ENCODE results near the gene HOXC5. TPM values are rescaled to one million over a fixed set of nuclear protein-coding genes. Genes with fewer than 3 reads are reported as not detected.

Gene HOXC5
- total RNA-seq, 5 donors from 2014 or later (not counting 1 experiment from before 2014, with no cell fraction given), result not detected

DNA sequence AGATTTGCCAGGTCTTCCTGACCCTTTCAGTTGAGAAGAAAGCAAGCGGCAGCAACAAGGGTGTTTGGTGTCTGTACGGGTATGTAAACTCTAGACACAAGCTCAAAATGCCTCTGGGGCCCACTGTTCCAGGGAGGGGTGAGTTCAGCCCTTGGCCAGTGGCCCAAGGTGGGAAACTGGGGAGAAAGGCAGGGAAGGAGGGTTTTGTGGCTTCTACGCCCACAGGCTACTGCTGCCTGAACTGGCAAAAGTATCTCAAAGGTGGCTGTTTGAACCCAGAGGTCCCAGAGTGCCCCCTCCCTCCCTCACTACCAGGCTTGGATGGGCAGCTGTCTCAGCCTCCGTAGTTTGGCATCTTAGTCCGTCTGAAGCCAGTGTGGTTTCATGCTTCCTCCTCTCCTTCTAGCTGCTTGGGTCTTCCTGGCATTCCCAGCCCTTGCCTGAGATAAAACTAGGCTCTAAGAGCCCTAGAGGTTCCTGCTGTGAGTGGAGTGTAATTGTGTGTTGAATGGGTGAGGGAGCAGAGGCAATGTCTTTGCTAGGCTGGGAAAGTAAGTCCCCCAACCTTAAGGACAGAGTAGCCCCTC lies 5.5 kb downstream of the HOXC5 start:
- Histone ChIP-seq H3K4me1 (ENCODE audit: control insufficient read depth in 1 of 2, extremely low read depth in 1 of 2, insufficient read depth in 2 of 2, low read length in 2 of 2) (peaks cover 0 to 15% of the 10 kb centered on the region in 2 experiments), H3K27ac (ENCODE audit: low read length) (no peak overlapping the region), H3K27me3 (replicated peaks in 1 of 2; ENCODE audit: control insufficient read depth in 2 of 2, extremely low read depth in 1 of 2, insufficient read depth in 2 of 2, low read length in 1 of 2) (peaks cover 27 to 90% of the 10 kb centered on the region in 2 experiments), H3K36me3 (ENCODE audit: control insufficient read depth in 2 of 2, extremely low read depth in 1 of 2, insufficient read depth in 1 of 2, low read length in 1 of 2) (no peaks in the 10 kb centered on the region), H3K4me3 (ENCODE audit: control insufficient read depth in 1 of 2, extremely low read depth in 1 of 2, low read length in 1 of 2) (no peak overlapping the region), H3K9me3 (no peaks in the 10 kb centered on the region)
- ChIA-PET POLR2A (no interaction called here), CTCF (interaction anchor here (0.5 to 1.0 kb wide), 3 partner anchors 153 to 169 kb away, joined by 3 to 5 read pairs (median 3); no protein-coding TSS in a partner anchor)
- DNase-seq (no peak), ATAC-seq (replicated peaks in 1 of 4) (no peak)
- H3K4me1 Mint-ChIP-seq, result peaks cover 8 to 13% (median 9%) of the 10 kb centered on the region in 3 donors
- H3K27me3 Mint-ChIP-seq, result peaks cover 69 to 88% of the 10 kb centered on the region in 2 donors
- H3K4me3 Mint-ChIP-seq, result no peak overlapping the region
- WGBS (ENCODE audit: insufficient coverage), result 50% methylated on average over 3 of the region's 5 CpGs
- no peak overlapping the region for H3K27ac Mint-ChIP-seq
- no peaks in the 10 kb centered on the region for H3K36me3 Mint-ChIP-seq
- H3K9me3 Mint-ChIP-seq, result no peaks in the 10 kb centered on the region

DNA sequence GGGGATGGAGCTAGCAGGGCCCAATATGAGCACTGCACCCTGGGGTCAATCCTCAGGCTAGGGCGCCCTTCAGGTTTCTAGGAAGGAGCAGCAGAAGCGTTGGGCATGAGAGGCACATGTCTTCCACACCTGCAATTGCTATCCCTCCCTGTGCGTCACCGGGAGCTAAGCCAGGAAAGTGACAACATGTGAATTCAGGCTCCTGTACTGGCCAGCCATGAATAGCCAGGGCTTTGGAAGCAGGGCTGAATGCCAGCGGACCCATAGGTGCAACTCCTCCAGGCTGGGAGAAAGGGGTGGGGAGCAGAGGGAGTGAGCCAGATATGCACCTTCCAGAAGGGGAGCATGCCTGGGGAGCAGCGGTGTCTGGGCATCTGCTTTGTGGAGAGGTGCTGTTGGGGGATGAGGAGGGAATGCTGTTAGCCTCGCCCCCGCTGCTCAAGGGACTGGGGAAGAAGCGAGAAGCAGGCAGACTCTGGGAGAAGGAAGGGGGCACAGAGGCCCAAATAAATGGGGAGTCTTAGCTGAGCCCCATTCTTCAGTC lies 6.1 kb downstream of the HOXC5 start:
- CTCF ChIA-PET, result interaction anchor here (0.5 to 1.0 kb wide), 3 partner anchors 153 to 168 kb away, joined by 3 to 5 read pairs (median 3); no protein-coding TSS in a partner anchor

DNA sequence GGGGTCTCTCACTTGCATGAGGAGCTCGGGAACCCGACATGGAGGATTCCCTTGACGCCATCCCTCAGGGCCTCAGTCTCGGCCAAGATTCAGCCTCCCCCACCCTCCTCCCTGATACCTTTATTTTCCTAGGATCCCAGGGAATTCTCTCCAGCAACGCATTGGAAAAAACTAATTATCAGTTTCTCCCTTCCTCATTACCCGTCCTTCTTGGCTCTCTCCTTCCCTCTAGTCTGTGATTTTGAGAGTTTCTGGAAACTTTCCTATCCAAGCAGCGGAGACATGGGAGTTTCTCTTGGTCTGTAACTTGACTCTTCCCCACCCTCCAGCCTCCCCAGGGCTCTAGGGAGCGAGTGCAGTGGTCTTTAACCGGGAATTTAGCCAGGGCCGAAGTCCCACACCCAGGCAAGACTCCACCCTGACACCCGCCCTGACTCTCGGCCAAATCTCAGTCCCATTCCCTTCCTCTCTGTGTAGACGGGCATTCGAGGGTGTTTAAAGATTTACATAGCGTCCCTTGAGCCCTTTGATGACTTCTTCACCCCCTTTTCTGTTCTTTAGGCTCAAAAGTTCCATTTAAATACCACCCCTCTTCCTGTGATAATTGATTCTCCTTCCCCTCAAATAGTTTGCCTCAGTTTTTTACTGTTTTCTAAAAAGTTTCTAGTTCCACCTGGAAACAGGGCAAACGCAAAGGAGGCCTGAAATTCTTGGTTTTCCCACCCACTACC lies 6.7 kb downstream of the HOXC5 start:
- CTCF ChIA-PET, result interaction anchor here in 1 of 2 donors (0.5 kb wide), 1 partner anchor 11 kb away, joined by 3 read pairs; no protein-coding TSS in a partner anchor
- H3K4me3 Mint-ChIP-seq, result no peak overlapping the region
- peaks cover 75 to 92% of the 10 kb centered on the region in 2 donors for H3K27me3 Mint-ChIP-seq
- Histone ChIP-seq H3K27ac (ENCODE audit: low read length) (no peak overlapping the region), H3K27me3 (replicated peaks in 1 of 2; ENCODE audit: control insufficient read depth in 2 of 2, extremely low read depth in 1 of 2, insufficient read depth in 2 of 2, low read length in 1 of 2) (peaks cover 27 to 90% of the 10 kb centered on the region in 2 experiments), H3K4me1 (ENCODE audit: control insufficient read depth in 1 of 2, extremely low read depth in 1 of 2, insufficient read depth in 2 of 2, low read length in 2 of 2) (peaks cover 0 to 7% of the 10 kb centered on the region in 2 experiments), H3K36me3 (ENCODE audit: control insufficient read depth in 2 of 2, extremely low read depth in 1 of 2, insufficient read depth in 1 of 2, low read length in 1 of 2) (no peaks in the 10 kb centered on the region), H3K9me3 (no peaks in the 10 kb centered on the region), H3K4me3 (ENCODE audit: control insufficient read depth in 1 of 2, extremely low read depth in 1 of 2, low read length in 1 of 2) (no peak overlapping the region)
- H3K4me1 Mint-ChIP-seq, result peaks cover 6 to 17% (median 11%) of the 10 kb centered on the region in 3 donors
- H3K36me3 Mint-ChIP-seq, result no peaks in the 10 kb centered on the region
- DNase-seq, result no peak
- WGBS (ENCODE audit: insufficient coverage), result 44% methylated on average over 7 of the region's 16 CpGs
- POLR2A ChIA-PET, result no interaction called here
- H3K27ac Mint-ChIP-seq, result no peak overlapping the region
- no peak for ATAC-seq (replicated peaks in 1 of 4)
- H3K9me3 Mint-ChIP-seq, result no peaks in the 10 kb centered on the region

More for the DNA sequence above, 6.1 kb downstream of the HOXC5 start:
- no peaks in the 10 kb centered on the region for H3K9me3 ChIP-seq
- no peaks in the 10 kb centered on the region for H3K36me3 ChIP-seq (ENCODE audit: control insufficient read depth in 2 of 2, extremely low read depth in 1 of 2, insufficient read depth in 1 of 2, low read length in 1 of 2)
- no peak overlapping the region for H3K4me3 Mint-ChIP-seq
- WGBS (ENCODE audit: insufficient coverage), result 65% methylated on average over 9 of the region's 9 CpGs
- H3K4me1 ChIP-seq (ENCODE audit: control insufficient read depth in 1 of 2, extremely low read depth in 1 of 2, insufficient read depth in 2 of 2, low read length in 2 of 2), result peaks cover 0 to 12% of the 10 kb centered on the region in 2 experiments
- H3K9me3 Mint-ChIP-seq, result no peaks in the 10 kb centered on the region
- peaks cover 6 to 15% (median 10%) of the 10 kb centered on the region in 3 donors for H3K4me1 Mint-ChIP-seq
- DNase-seq (no peak), ATAC-seq (replicated peaks in 1 of 4) (no peak)
- peaks cover 71 to 90% of the 10 kb centered on the region in 2 donors for H3K27me3 Mint-ChIP-seq
- POLR2A ChIA-PET, result no interaction called here
- H3K36me3 Mint-ChIP-seq, result no peaks in the 10 kb centered on the region
- H3K4me3 ChIP-seq (ENCODE audit: control insufficient read depth in 1 of 2, extremely low read depth in 1 of 2, low read length in 1 of 2), result no peak overlapping the region
- no peak overlapping the region for H3K27ac ChIP-seq (ENCODE audit: low read length)
- peaks cover 27 to 90% of the 10 kb centered on the region in 2 experiments for H3K27me3 ChIP-seq (replicated peaks in 1 of 2; ENCODE audit: control insufficient read depth in 2 of 2, extremely low read depth in 1 of 2, insufficient read depth in 2 of 2, low read length in 1 of 2)
- peak overlapping the region in 1 of 2 donors; percentile 53 for H3K27ac Mint-ChIP-seq

DNA sequence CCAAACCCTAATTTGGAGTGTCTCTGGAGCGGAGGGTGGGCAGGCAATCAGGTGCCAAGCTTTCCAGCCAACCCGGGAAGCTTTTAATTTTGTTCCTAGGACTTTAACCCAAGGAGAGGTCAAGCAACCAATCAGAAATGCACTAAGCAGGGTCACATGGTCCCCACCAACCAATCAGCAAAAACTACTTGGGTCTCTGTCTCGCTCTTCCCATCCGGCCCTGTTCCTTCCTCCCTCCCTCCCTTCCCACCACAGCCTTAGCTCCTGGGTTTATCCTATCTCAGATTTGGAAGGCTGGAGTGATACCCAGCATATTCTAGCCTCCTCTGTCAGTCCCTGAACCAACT lies 7.3 kb downstream of the HOXC5 start:
- Mint-ChIP-seq H3K36me3 (no peaks in the 10 kb centered on the region), H3K27ac (no peak overlapping the region), H3K4me1 (peaks cover 5 to 12% (median 9%) of the 10 kb centered on the region in 3 donors), H3K9me3 (no peaks in the 10 kb centered on the region), H3K4me3 (no peak overlapping the region), H3K27me3 (peaks cover 77 to 93% of the 10 kb centered on the region in 2 donors)
- CTCF ChIA-PET, result no interaction called here
- Histone ChIP-seq H3K9me3 (no peaks in the 10 kb centered on the region), H3K4me1 (ENCODE audit: control insufficient read depth in 1 of 2, extremely low read depth in 1 of 2, insufficient read depth in 2 of 2, low read length in 2 of 2) (peaks cover 0 to 5% of the 10 kb centered on the region in 2 experiments), H3K27ac (ENCODE audit: low read length) (no peak overlapping the region), H3K36me3 (ENCODE audit: control insufficient read depth in 2 of 2, extremely low read depth in 1 of 2, insufficient read depth in 1 of 2, low read length in 1 of 2) (no peaks in the 10 kb centered on the region), H3K27me3 (replicated peaks in 1 of 2; ENCODE audit: control insufficient read depth in 2 of 2, extremely low read depth in 1 of 2, insufficient read depth in 2 of 2, low read length in 1 of 2) (peaks cover 27 to 90% of the 10 kb centered on the region in 2 experiments), H3K4me3 (ENCODE audit: control insufficient read depth in 1 of 2, extremely low read depth in 1 of 2, low read length in 1 of 2) (no peak overlapping the region)
- ATAC-seq (replicated peaks in 1 of 4), result no peak
- 46% methylated on average over 4 of the region's 4 CpGs for WGBS (ENCODE audit: insufficient coverage)
- DNase-seq, result no peak
- POLR2A ChIA-PET, result no interaction called here

DNA sequence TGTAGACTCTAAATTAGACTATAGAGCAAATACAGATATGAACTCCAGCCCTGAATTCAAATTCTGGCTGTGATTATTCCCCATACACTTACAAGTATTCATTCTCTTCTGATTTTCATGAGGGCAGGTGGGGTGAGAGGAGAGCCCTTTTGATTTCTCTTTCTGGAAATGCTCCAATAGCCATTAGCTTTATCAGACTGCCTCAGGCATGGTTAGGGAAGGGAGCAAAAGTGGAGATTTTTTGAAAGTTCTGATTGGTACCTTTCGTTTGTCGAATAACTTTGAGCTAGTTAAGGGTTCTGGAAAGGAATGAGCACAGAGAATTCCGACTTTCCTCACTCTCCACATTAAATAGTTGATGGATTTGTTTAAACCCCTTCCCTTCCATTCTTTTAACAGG lies 7.8 kb downstream of the HOXC5 start:
- ATAC-seq (replicated peaks in 1 of 4) (no peak), DNase-seq (no peak)
- CTCF ChIA-PET, result interaction anchor here in 1 of 2 donors (0.6 to 1.2 kb wide), 2 partner anchors 8 to 12 kb away, joined by 3 read pairs; partner anchors contain the start of gene HOXC5
- no peak overlapping the region for H3K4me3 ChIP-seq (ENCODE audit: control insufficient read depth in 1 of 2, extremely low read depth in 1 of 2, low read length in 1 of 2)
- Mint-ChIP-seq H3K9me3 (no peaks in the 10 kb centered on the region), H3K4me3 (no peak overlapping the region), H3K36me3 (no peaks in the 10 kb centered on the region), H3K4me1 (peaks cover 5 to 11% (median 8%) of the 10 kb centered on the region in 3 donors), H3K27ac (no peak overlapping the region), H3K27me3 (peaks cover 79 to 93% of the 10 kb centered on the region in 2 donors)
- no peaks in the 10 kb centered on the region for H3K9me3 ChIP-seq
- H3K27ac ChIP-seq (ENCODE audit: low read length), result no peak overlapping the region
- WGBS (ENCODE audit: insufficient coverage), result no CpG with 5 or more reads among the region's 3 CpGs
- H3K27me3 ChIP-seq (replicated peaks in 1 of 2; ENCODE audit: control insufficient read depth in 2 of 2, extremely low read depth in 1 of 2, insufficient read depth in 2 of 2, low read length in 1 of 2), result peaks cover 24 to 86% of the 10 kb centered on the region in 2 experiments
- POLR2A ChIA-PET, result no interaction called here
- H3K36me3 ChIP-seq (ENCODE audit: control insufficient read depth in 2 of 2, extremely low read depth in 1 of 2, insufficient read depth in 1 of 2, low read length in 1 of 2), result no peaks in the 10 kb centered on the region
- H3K4me1 ChIP-seq (ENCODE audit: control insufficient read depth in 1 of 2, extremely low read depth in 1 of 2, insufficient read depth in 2 of 2, low read length in 2 of 2), result peaks cover 0 to 5% of the 10 kb centered on the region in 2 experiments

DNA sequence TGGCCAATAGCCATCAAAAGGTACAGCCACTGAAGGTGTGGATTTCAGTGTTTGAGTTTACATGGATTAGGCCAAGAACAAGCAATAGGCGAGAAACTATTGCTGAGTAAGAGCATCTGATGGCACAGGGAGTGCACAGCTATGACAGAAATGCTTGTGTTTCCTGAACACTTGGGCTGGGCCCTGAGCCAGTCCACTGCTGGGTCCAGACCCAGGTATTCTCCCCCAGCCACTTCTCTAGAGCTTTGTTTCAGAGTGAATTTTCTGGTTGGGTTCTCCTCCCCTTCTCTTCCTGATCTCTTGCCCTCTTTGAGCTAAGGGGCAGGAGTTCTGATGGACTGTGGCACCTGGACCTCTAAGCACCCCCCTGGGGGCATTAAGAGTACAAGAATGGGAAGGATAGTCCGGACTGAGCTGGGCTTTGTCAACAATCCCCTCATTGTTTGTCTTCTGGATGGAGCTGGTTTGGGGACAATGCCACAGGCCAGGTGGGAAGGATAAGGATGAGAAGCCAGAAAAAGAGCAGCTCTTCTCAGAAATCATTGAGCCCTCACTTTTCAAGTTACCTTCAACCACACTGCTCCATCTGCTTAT lies 8.3 kb downstream of the HOXC5 start:
- Mint-ChIP-seq H3K9me3 (no peaks in the 10 kb centered on the region), H3K4me3 (no peak overlapping the region), H3K27me3 (peaks cover 79 to 93% of the 10 kb centered on the region in 2 donors), H3K4me1 (peaks cover 5 to 11% (median 8%) of the 10 kb centered on the region in 3 donors), H3K36me3 (no peaks in the 10 kb centered on the region), H3K27ac (peak overlapping the region in 1 of 2 donors; percentile 10)
- WGBS (ENCODE audit: insufficient coverage), result 50% methylated on average over 1 of the region's 2 CpGs
- Histone ChIP-seq H3K4me1 (ENCODE audit: control insufficient read depth in 1 of 2, extremely low read depth in 1 of 2, insufficient read depth in 2 of 2, low read length in 2 of 2) (peaks cover 0 to 5% of the 10 kb centered on the region in 2 experiments), H3K27me3 (replicated peaks in 1 of 2; ENCODE audit: control insufficient read depth in 2 of 2, extremely low read depth in 1 of 2, insufficient read depth in 2 of 2, low read length in 1 of 2) (peaks cover 22 to 87% of the 10 kb centered on the region in 2 experiments), H3K36me3 (ENCODE audit: control insufficient read depth in 2 of 2, extremely low read depth in 1 of 2, insufficient read depth in 1 of 2, low read length in 1 of 2) (no peaks in the 10 kb centered on the region), H3K4me3 (ENCODE audit: control insufficient read depth in 1 of 2, extremely low read depth in 1 of 2, low read length in 1 of 2) (no peak overlapping the region), H3K9me3 (no peaks in the 10 kb centered on the region), H3K27ac (ENCODE audit: low read length) (no peak overlapping the region)
- ChIA-PET POLR2A (no interaction called here), CTCF (interaction anchor here in 1 of 2 donors (0.6 to 1.2 kb wide), 2 partner anchors 9 to 12 kb away, joined by 3 read pairs; partner anchors contain the start of gene HOXC5)
- DNase-seq (no peak), ATAC-seq (replicated peaks in 1 of 4) (no peak)

Data from T-cell (primary cell).